Activated CD8-positive, alpha-beta memory T cell treated with anti-CD3 and anti-CD28 coated beads, Interleukin-2, amount 50 U/mL, for 24 hours (primary cell): ENCODE measurements around the gene COX14.
"Not testable (repeated sequence)": the region's sequence is repeated elsewhere in the genome, so short reads cannot be mapped to it uniquely, and the experiment has no call there.

Experiments
- DNase-seq: peaks from one replicate; pipeline ENCODE4 v3.0.0-alpha.2; 2020; ENCODE audit errors: extremely low read depth

Gene COX14

GRCh38 chr12:50154947-50155346, 42.9 kb downstream of the COX14 start:
- DNase-seq: not testable (repeated sequence)

- no peak for DNase-seq
Measured at GRCh38 chr12:50156641-50157040, 44.6 kb downstream of the COX14 start.

GRCh38 chr12:50157259-50157658, 45.2 kb downstream of the COX14 start:
- no peak for DNase-seq

- no peak for DNase-seq
Measured at GRCh38 chr12:50160643-50161042, 48.6 kb downstream of the COX14 start.

- DNase-seq: no peak
Measured at GRCh38 chr12:50162230-50162629, 50.2 kb downstream of the COX14 start.

- DNase-seq: no peak
Measured at GRCh38 chr12:50164963-50165362, 52.9 kb downstream of the COX14 start.

GRCh38 chr12:50166799-50167048, 54.7 kb downstream of the COX14 start:
- DNase-seq: peak; percentile 24

GRCh38 chr12:50167049-50167828, 55.2 kb downstream of the COX14 start, which contains the start of gene CERS5:
Gene CERS5 (minus strand): TSS chr12:50167369. CDS start chr12:50167297, 72 bp downstream.
- DNase-seq: peak; percentile 89
